NCI-H2029 (cell line): ENCODE data around the gene COL24A1.
A peak's percentile ranks its signal among the peaks of the same experiment; 100 is the strongest.
"Not testable (repeated sequence)": the region's sequence is repeated elsewhere in the genome, so short reads cannot be mapped to it uniquely, and the experiment has no call there.

Experiments
- DNase-seq: peaks from one replicate; lab custom pipeline; 2025; lab: John Stamatoyannopoulos, UW

The COL24A1 gene

DNA sequence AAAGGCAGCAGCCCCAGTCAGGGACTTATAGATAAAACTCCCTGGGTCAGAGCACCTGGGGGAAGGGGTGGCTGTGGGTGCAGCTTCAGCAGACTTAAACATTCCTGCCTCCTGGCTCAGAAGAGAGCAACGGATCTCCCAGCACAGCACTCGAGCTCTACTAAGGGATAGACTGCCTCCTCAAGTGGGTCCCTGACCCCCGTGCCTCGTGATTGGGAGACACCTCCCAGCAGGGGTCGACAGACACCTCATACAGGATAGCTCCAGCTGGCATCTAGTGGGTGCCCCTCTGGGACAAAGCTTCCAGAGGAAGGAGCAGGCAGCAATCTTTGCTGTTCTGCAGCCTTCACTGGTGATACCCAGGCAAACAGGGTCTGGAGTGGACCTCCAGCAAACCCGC is 84.1 kb downstream of the COL24A1 start:
- DNase-seq: not testable (repeated sequence)

GRCh38 chr1:86071870-86072269 is 84.7 kb downstream of the COL24A1 start:
- not testable (repeated sequence) for DNase-seq

DNA sequence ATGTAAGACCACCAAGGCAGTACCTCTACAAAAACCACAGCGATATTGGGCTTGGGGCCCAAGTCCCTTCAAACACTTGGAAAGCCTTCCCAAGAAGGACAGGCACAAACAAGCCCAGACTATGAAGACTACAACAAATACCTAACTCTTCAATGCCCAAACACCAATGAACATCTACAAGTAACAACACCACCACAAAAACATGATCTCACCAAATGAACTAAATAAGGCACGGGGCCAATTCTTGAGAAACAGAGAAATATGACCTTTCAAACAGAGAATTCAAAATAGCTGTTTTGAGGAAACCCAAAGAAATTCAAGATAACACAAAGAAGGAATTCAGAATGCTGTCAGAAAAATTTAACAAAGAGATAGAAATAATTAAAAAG is 86.8 kb downstream of the COL24A1 start:
- no peak for DNase-seq

DNA sequence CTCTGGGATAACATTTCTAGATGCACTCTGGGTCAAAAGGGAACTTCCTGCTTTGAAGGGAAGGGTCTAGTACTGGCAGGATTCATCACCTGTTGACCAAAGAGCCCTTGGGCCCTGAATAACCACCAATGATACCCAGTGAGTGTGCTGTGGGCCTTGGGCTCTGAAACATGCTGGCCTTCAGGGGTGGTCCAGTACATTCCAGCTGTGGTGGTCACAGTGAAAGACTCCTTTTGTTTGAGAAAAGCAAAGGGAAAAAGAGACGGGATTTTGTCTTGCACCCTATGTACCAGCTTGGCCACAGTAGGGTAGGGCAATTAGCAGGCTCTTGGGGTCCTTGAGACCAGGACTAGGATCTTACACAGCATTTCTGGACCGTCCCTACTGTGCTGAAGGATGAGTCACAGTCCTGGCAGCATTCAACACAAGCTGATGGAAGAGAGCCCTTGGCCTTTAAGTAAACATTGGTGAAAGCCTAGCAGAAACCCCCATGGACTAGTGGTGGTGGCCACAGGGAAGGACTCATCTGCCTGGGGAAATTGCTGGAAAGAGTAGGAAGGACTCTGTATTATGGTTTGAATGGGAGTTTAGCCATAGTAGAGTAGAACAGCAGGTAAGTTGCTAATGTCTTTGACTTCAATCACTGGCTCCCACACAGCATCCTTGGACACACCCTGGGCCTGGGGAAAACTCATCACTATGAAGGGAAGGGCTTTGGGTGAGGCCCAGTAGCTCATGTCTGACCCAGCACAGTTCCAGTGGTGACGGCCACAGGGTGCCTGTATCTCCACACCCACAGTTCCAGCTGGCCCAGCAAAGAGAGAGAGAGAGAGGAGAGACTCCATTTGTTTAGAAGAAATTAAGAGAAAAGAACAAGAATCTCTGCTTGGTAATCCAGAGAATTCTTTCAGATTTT is 87.5 kb downstream of the COL24A1 start:
- DNase-seq: peak; percentile 9

GRCh38 chr1:86068271-86068721 is 88.3 kb downstream of the COL24A1 start:
- no peak for DNase-seq

DNA sequence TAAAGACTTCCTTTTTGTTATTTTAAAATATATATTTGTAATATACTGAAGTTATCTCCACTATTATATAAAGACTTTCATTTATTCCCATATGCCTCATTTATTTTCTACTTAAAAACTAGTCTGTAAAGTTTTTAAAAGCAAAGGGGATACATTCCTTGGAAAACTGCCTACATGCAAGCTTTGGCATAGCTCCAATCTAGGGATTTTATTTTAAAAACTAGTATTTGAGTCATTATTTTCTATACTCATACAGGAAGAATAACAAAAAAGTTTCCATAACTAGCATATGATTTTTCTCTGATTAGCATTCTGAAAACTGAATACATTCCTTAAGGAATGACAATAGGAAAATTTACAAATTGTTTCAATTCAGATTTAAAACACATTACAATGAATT is 88.9 kb downstream of the COL24A1 start:
- no peak for DNase-seq

- no peak for DNase-seq
Observed at GRCh38 chr1:86064899-86065298, 91.7 kb downstream of the COL24A1 start.

GRCh38 chr1:86063721-86064120 is 92.9 kb downstream of the COL24A1 start:
- DNase-seq: no peak

DNA sequence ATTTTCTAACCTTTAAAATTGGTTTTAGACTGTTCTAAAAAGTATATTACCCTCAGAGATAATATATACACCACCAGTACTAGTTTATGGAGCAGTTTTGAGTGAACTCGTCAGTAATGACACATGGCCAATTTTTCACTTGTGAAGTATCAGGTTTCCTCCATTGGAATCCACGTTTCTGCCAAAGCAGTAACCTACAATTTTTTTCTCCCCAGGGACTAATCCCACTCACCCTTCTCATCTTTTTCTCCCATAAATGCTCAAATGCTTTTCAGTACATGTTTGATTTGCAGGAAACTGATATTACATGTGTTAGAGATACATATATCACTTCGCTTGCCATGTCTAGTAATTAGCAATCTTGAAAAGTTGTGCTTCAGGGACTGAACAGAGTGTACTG is 94.1 kb downstream of the COL24A1 start:
- no peak for DNase-seq

DNA sequence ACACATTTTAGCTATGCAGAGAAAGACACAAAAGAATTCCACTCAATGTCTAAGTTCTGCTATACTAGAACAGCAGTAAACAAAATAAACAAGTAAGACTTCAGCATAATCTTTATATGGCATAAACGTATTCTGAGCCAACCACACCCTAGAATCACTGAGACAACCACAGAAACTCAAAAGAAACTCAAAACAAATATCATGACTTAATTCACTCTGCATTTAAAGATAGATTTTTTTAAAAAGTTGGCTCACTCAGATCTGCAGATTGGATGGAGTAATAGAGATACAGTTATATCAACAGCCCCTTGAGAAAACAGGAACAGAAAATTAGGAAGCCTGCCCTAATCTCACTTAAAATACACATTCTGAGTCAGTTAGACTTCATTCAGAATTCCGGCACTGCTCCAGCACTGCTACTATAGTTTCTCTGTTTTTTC is 95.0 kb downstream of the COL24A1 start:
- DNase-seq: no peak

GRCh38 chr1:86054396-86054795 is 102.2 kb downstream of the COL24A1 start:
- no peak for DNase-seq

DNA sequence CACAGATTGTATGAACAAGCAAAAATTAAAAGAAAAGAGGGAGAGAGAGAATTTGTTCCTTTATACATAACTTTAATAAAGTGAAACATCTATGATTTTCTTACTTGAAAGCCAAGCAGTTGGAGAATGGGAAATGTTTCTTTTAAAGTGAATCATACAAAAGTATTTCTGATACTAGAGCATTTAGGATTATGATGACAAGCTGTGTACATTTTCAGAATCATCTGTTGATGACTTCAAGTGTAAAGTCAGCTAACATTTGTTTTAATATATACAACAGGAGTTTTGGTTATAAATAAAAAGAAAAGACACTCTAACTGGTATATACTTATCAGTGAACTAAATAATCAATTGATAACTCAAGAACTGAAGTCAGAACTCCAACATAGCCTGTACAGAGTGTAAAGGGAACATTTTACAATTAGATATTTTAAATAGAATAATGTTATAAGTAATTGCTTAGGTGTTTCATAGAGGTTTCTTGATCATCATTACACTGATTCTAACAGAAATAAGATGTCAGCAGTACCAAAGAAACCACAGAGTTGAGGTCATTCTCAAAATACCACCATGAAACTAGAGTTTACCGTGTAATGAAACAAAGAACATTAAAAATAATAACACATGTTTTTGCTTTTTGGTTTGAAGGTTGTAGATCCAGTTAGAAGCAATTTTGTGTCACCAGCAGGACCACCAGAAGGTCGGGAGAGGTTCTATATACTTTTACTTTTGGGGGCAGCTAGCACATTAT is 103.4 kb downstream of the COL24A1 start:
- no peak for DNase-seq

DNA sequence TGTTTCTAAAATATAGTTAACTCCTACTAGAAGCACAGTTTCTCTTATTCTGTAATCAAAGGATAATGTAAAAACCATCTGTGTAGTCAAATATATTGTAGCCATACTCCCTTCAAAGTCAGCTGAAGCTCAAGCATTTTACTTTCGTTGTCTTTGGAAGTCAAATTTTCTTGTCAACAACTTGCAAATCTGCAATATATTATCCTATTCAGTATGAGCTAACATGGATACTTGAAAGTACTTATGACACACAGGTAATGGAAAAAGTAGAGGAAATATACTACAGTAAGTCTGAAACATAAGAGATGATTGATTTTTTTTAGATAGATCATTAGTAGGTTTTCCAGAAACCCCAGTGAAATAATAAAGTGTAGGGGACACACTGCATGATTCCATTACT is 121.5 kb downstream of the COL24A1 start:
- no peak for DNase-seq

DNA sequence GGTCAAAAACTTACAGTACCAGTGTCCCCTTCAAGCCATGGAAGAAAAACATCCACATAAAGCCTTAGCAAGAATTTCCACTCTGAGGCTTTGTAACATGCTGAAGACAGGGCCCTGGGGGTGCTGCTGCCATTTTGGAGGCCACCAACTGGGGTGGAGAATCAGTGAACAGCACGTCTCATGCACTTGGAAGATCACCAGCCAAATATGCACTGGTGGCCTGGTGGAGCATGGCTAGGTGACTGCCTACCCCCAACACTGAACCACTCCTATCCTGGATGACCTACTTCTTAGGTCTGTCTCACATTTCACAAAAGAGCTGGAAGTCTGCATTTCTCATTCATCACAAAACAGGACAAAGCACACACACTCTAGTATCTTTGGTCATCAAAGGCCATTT is 126.4 kb downstream of the COL24A1 start:
- no peak for DNase-seq

DNA sequence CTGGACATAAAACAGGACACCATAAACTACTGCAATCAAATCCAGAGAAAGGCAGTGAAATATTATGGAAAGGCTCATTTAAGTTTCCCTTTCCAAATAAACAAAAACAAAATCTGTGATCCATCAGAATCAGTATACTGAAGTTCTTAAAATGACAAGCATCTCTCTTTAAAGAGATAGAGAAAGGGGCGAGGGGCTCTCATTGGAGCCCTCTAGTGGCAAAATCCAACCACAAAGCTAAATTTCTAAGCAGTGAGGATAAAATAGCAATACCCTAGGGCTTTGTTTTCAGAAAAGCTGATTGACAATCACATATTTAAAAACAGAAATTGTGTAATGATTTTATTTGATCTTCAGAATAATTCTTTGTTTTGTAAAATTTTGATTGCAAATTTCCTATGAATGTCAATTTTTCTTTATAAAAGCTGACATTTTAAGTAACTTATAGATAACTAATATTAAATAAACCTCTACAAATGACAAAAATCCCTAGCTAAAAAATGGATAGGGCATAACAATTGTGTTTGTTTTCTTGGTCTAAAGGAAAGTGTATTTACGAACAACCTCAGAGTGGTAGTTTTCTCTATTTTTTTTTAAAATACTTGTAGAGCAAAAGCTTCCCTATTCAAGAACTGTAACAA is 138.2 kb downstream of the COL24A1 start:
- DNase-seq: no peak

DNA sequence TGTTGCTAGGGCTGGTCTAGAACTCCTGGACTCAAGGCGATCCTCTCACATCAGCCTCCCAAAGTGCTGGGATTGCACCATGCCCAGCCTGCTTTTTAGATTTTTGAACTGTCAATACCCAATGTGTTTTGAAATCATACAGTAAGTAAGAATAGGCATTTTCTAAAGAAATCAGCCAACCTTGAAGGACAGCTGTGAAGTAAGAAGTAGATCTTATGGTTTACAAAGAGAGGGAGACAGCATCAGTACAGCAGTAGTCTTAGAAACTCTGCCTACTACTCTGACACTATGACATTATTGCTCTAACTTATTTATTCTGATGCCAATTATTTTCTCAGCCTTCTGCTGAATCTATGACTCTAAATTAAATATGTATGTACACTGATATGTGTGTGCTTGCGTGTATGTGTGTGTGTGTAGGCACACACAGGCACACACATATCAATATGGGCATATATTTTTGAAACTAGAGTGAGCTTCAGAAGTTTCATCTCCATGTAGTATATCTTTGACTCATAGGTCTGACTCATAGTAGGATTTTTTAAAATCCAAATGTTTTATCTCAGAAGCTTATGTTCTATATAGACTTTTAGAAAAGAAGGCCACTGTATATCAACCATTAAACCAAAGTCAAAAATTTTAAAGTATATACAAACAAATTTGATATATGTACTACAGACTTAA is 140.4 kb downstream of the COL24A1 start:
- DNase-seq: no peak

DNA sequence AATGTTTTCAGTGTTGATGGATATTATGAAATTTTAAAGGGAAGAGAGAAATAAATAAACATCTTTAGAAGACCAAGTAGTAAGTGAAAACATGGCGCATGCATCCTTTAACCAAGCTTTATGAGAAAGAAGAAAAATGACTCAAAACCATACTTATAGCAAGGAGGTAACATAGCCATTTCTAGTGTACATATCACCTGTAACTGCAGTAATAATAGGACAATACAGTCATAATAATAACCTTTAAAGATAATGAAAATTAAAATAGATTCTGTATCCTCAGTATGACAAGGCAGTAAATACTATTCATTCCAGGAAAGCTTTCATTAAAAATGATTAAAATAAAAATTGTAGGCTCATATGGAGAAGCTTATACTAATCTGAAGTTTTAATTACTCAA is 141.2 kb downstream of the COL24A1 start:
- DNase-seq: no peak

DNA sequence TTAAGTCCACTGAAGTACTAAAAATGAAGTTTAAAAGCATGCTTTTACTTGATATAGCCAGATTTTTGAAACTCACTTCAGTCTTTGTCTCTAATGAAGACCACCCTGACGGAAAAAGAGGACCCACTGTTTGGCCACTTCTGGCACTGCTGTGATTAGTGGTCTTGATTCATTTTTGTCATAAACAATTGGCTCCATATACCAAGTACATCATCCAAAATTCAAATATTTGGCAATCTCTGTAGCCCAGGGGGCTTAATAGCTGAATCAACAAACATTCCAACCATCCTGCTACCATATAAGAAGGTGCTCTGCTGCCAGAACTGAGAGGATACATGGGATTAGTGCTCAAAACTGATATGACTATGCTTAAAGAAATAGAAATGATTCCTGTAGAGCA is 156.0 kb downstream of the COL24A1 start:
- no peak for DNase-seq

DNA sequence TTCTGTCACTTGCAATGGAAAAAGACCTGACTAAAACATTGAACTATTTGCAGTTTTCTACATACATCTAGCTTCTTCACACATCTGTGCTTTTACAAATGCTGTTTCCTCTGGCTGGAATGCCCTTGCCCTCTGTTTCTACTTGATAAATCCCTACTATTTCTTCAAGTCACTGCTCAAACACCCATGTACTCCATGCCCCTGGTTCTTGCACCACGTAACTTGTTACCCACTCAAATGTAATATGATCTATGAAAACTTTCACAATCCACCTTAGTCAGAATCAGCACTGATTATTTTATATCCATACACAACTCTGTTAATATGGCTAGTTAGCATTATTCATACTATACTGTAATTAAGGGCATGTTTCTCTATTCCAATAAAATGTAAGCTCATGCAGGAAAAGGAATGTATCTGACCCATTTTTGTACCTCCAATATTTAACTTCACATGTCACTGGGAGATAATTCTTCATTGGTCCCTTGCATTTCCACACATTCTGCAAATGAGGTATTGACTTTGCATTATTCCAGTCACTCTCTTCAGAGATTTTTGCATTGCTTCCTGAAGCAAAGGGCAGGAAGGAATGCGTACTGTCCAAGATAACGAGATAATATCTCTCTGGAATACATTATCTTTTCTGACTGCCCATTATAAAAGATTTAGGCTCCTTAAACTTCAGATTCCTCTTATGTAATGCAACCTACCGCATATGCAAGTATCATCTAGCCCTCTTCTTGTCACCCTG is 158.3 kb downstream of the COL24A1 start:
- no peak for DNase-seq

DNA sequence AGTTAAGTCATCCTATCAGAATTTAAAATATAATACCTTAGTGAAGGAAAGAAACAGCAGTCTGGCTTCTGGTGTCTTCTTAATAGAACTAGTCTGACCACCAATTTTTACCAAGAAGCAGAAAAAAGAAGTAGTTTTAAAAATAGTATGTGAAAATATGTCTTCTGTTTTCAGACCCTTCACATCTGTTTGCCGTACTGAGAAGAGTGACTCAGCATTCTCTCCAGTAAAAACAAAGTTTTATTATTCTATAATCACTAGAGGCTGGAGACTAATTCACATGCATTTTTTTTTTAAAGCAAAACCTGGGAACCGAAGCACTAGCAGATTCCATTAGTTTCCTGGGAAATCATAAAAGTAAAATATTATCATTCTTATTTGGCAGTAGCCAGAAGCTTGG is 163.8 kb downstream of the COL24A1 start:
- no peak for DNase-seq

DNA sequence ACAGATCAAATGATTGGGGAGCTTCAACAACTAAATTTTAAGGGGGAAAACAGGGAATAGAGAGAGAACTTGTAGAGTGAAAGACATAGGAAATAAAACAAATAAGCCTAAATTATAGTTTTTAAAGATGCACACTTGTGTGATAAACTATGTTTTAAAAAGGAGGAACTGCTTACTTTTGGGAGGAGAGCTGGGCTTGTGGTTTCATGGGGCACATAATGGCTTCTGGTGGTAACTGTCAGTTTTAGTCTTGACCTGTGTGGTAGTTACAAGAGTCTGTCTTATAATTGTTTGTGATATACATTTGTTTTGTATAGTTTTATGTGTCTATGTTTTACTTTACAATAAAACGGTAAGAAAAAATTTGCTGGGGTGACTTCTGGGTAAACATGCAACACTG is 165.3 kb downstream of the COL24A1 start:
- no peak for DNase-seq
